IMR-90 (cell line): ENCODE measurements around the gene PDE8B. TPM values are rescaled to one million over a fixed set of nuclear protein-coding genes. Genes with fewer than 3 reads are reported as not detected.

ENCODE experiments used
- ATAC-seq: fragments of 200-7000 bp; cut with Tn5 transposase; 2 replicates; pipeline ENCODE4 v1.9.1; 2020; ENCODE audit warnings: low read depth, mild to moderate bottlenecking, moderate library complexity
- BruUV-seq: library from RNA; stranded (reverse); fragments of 400-500 nt; replicated peaks from 2 replicates; lab custom pipeline; 2021; lab: Mats Ljungman, UMichigan
- CTCF ChIA-PET: fragments of 300-600 bp; formaldehyde crosslinking; extraction: SDS; loops from one replicate; lab custom pipeline; 2021; ENCODE audit warnings: antibody characterized with exemption; lab: Yijun Ruan, JAX
- POLR2A ChIA-PET: fragments of 300-600 bp; sonication (Branson Sonifier 250); formaldehyde crosslinking; loops from one replicate; lab custom pipeline; 2022; ENCODE audit warnings: antibody characterized with exemption; ENCODE audit not compliant: unreplicated experiment; lab: Charles Lee
- DNase-seq: peaks from one replicate; pipeline ENCODE4 v3.0.0; 2013
- H2AFZ ChIP-seq: replicated peaks from 2 replicates; pipeline ENCODE3; 2013; ENCODE audit warnings: low read length, mild to moderate bottlenecking; ENCODE audit not compliant: poor library complexity
- H2AK5ac ChIP-seq: 2 replicates; pipeline ENCODE4 v1.6.1; 2013; ENCODE audit warnings: low read depth, low read length, inconsistent platforms
- H2AK9ac ChIP-seq: replicated peaks from 2 replicates; pipeline ENCODE3; 2013; ENCODE audit warnings: mild to moderate bottlenecking, low read depth, low read length, moderate library complexity; ENCODE audit not compliant: poor library complexity
- H2BK120ac ChIP-seq: 2 replicates; pipeline ENCODE4 v1.6.1; 2013; ENCODE audit warnings: low read depth, low read length, inconsistent platforms
- H2BK15ac ChIP-seq: 3 replicates; pipeline ENCODE4 v1.6.1; 2013; ENCODE audit warnings: low read depth, low read length, inconsistent platforms
- H2BK20ac ChIP-seq: 2 replicates; pipeline ENCODE4 v1.6.1; 2013; ENCODE audit warnings: low read depth, mild to moderate bottlenecking, inconsistent platforms, low read length, moderate library complexity
- H2BK5ac ChIP-seq: 2 replicates; pipeline ENCODE4 v1.6.1; 2013; ENCODE audit warnings: mild to moderate bottlenecking, low read depth, low read length, inconsistent platforms; ENCODE audit not compliant: poor library complexity, severe bottlenecking
- H3K14ac ChIP-seq: replicated peaks from 2 replicates; pipeline ENCODE4 v1.6.1; 2013; ENCODE audit warnings: low read depth, low read length, inconsistent platforms
- H3K18ac ChIP-seq: 2 replicates; pipeline ENCODE4 v1.6.1; 2013; ENCODE audit warnings: low read depth, low read length, control low read depth
- H3K23ac ChIP-seq: 2 replicates; pipeline ENCODE4 v1.6.1; 2013; ENCODE audit warnings: low read depth, low read length, inconsistent platforms
- H3K27ac ChIP-seq: 2 replicates; pipeline ENCODE4 v1.5.1; 2013; ENCODE audit warnings: mild to moderate bottlenecking, control low read depth, low read length; ENCODE audit not compliant: insufficient read depth
- H3K27me3 ChIP-seq: 2 replicates; pipeline ENCODE4 v1.6.1; 2013; ENCODE audit warnings: low read length; ENCODE audit not compliant: control insufficient read depth, insufficient read depth
- H3K36me3 ChIP-seq: 2 replicates; pipeline ENCODE4 v1.6.1; 2013; ENCODE audit warnings: low read length, mixed read lengths; ENCODE audit not compliant: control insufficient read depth, insufficient read depth
- H3K4ac ChIP-seq: 2 replicates; pipeline ENCODE4 v1.6.1; 2013; ENCODE audit warnings: low read depth, low read length, inconsistent platforms
- H3K4me1 ChIP-seq: 2 replicates; pipeline ENCODE4 v1.6.1; 2013; ENCODE audit warnings: low read length, mixed read lengths; ENCODE audit not compliant: control insufficient read depth, insufficient read depth
- H3K4me2 ChIP-seq: 2 replicates; pipeline ENCODE4 v1.6.1; 2013; ENCODE audit warnings: low read depth, mild to moderate bottlenecking, control low read depth, low read length, moderate library complexity
- H3K4me3 ChIP-seq: 2 replicates; pipeline ENCODE4 v1.5.1; 2013; ENCODE audit warnings: low read depth, mild to moderate bottlenecking, control low read depth, low read length, moderate library complexity; ENCODE audit not compliant: insufficient read depth
- H3K56ac ChIP-seq: 2 replicates; pipeline ENCODE4 v1.6.1; 2013; ENCODE audit warnings: low read length, inconsistent platforms; ENCODE audit not compliant: insufficient read depth; ENCODE audit errors: extremely low read depth
- H3K79me1 ChIP-seq, 2 experiments: 2 replicates each; pipeline ENCODE4 v1.6.1; 2013; ENCODE audit warnings: low read length in 2 of 2, inconsistent platforms in 1 of 2, low read depth in 1 of 2
- H3K9ac ChIP-seq: 2 replicates; pipeline ENCODE4 v1.6.1; 2013; ENCODE audit warnings: low read depth, low read length, control low read depth
- H3K9me1 ChIP-seq: 2 replicates; pipeline ENCODE4 v1.6.1; 2013; ENCODE audit warnings: low read length, inconsistent platforms; ENCODE audit not compliant: insufficient read depth
- H3K9me3 ChIP-seq: 2 replicates; pipeline ENCODE4 v1.6.1; 2013; ENCODE audit warnings: low read length; ENCODE audit not compliant: control insufficient read depth, insufficient read depth
- H4K20me1 ChIP-seq: 2 replicates; pipeline ENCODE4 v1.6.1; 2013; ENCODE audit warnings: low read length, inconsistent platforms; ENCODE audit not compliant: insufficient read depth
- H4K5ac ChIP-seq: 2 replicates; pipeline ENCODE4 v1.6.1; 2013; ENCODE audit warnings: mild to moderate bottlenecking, low read depth, low read length, control low read depth
- H4K8ac ChIP-seq, 2 experiments: 2 replicates each; pipeline ENCODE4 v1.6.1; 2013; ENCODE audit warnings: low read depth in 2 of 2, low read length in 2 of 2, control low read depth in 1 of 2, inconsistent platforms in 1 of 2
- H4K91ac ChIP-seq: 2 replicates; pipeline ENCODE4 v1.6.1; 2013; ENCODE audit warnings: low read depth, low read length, inconsistent platforms; ENCODE audit not compliant: insufficient read depth
- BHLHE40 ChIP-seq: fragments of 150-350 bp; IDR thresholded peaks from 2 replicates; pipeline ENCODE4 v1.6.1; 2016; ENCODE audit warnings: mild to moderate bottlenecking, low read depth, low read length
- CEBPB ChIP-seq: IDR thresholded peaks from 2 replicates; pipeline ENCODE4 v1.6.1; 2012; ENCODE audit warnings: low read depth, low read length, improper control_type of control experiment
- FOS ChIP-seq: fragments of 150-350 bp; IDR thresholded peaks from 2 replicates; pipeline ENCODE4 v1.6.1; 2016; ENCODE audit warnings: low read depth, low read length
- MAZ ChIP-seq: IDR thresholded peaks from 2 replicates; pipeline ENCODE4 v1.6.1; 2012; ENCODE audit warnings: low read depth, mild to moderate bottlenecking, low read length, improper control_type of control experiment, moderate library complexity, borderline replicate concordance
- NFE2L2 ChIP-seq: fragments of 150-350 bp; IDR thresholded peaks from 2 replicates; pipeline ENCODE4 v1.6.1; 2016; ENCODE audit warnings: low read depth, mild to moderate bottlenecking, low read length
- RAD21 ChIP-seq: IDR thresholded peaks from 2 replicates; pipeline ENCODE4 v1.6.1; 2012; ENCODE audit warnings: low read length, improper control_type of control experiment
- RCOR1 ChIP-seq: IDR thresholded peaks from 2 replicates; pipeline ENCODE4 v1.6.1; 2012; ENCODE audit warnings: mild to moderate bottlenecking, low read length, improper control_type of control experiment; ENCODE audit not compliant: insufficient replicate concordance
- SMC3 ChIP-seq: fragments of 150-350 bp; IDR thresholded peaks from 2 replicates; pipeline ENCODE4 v1.6.1; 2016; ENCODE audit warnings: low read depth, mild to moderate bottlenecking, antibody characterized with exemption, low read length, moderate library complexity
- WGBS, 2 experiments: methylation state at CpG; one replicate each; pipeline versions ENCODE4 v1.1.5 to v1.1.7; 2013; ENCODE audit warnings: missing lambda C conversion rate in 2 of 2; ENCODE audit not compliant: insufficient read length in 1 of 2; ENCODE audit errors: extremely low coverage in 2 of 2; 5-methylcytosine and 5-hydroxymethylcytosine counted together
- dilution Hi-C: fragments of 300-500 bp; cut with HindIII; formaldehyde crosslinking; loops from one replicate; pipeline ENCODE4 v1.14.3; 2018; ENCODE audit warnings: low sequenced_read_pairs; ENCODE audit not compliant: unreplicated experiment
- in situ Hi-C: fragments of 300-500 bp; cut with MboI; formaldehyde crosslinking; loops from 3 replicates; pipeline ENCODE4 v1.14.3; 2019; ENCODE audit warnings: low sequenced_read_pairs, inconsistent platforms, mixed read lengths
- intact Hi-C: fragments of 100-400 bp; cut with micrococcal nuclease; formaldehyde crosslinking; loops from 2 replicates; pipeline ENCODE4 v1.10.0; 2022
- polyA plus RNA-seq, 3 experiments: library from polyadenylated mRNA; depleted of rRNA; stranded (reverse); fragments of >200 nt; gene quantifications; 2 replicates each; pipeline ENCODE4 v1.2.3, GENCODE V29; 2012; ENCODE audit warnings: low replicate concordance in 1 of 3
- total RNA-seq: library from RNA; depleted of rRNA; stranded (reverse); fragments of >200 nt; gene quantifications from 2 replicates; pipeline ENCODE4 v1.2.3, GENCODE V29; 2012
- TF ChIP-seq, protein P1 (sequence below): fragments of 150-350 bp; IDR thresholded peaks from 2 replicates; pipeline ENCODE4 v1.6.1; 2016; ENCODE audit warnings: low read depth, mild to moderate bottlenecking, low read length, moderate library complexity, borderline replicate concordance

The PDE8B gene
- total and polyA plus RNA-seq, 2 of the 4 experiments (the other 2 are of a cell fraction), result under 0.01 to 0.03 TPM

DNA sequence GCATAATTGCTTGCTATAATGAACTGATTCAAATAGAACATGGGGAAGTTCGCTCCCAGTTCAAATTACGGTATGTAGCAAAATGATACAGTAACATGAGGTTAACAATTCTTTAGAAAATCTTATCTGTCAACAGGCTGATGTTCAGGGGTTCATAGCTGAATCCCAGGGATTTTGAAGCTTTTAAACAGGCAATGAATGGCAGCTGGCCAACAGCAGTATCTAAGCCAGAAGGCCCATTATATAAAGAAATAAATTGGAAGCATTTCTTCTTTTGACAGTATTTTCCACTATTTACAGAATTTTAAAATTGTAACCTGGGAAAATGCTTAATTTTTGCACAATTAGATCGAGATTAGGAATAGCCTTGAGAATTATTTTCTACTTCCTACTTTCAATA, 126.8 kb downstream of the PDE8B start:
- H3K23ac ChIP-seq, result no peak overlapping the region
- dilution Hi-C loops (no loop called here), intact Hi-C loops (no loop called here), in situ Hi-C loops (no loop called here)
- no peak overlapping the region for H3K27ac ChIP-seq
- H3K18ac ChIP-seq, result no peak overlapping the region
- H4K8ac ChIP-seq, result no peak overlapping the region
- no peak overlapping the region for H2BK15ac ChIP-seq
- H2AK9ac ChIP-seq, result no peak overlapping the region
- H2AK5ac ChIP-seq, result no peak overlapping the region
- peaks cover 2% of the 10 kb centered on the region for H3K4me1 ChIP-seq
- no peak for DNase-seq
- TF ChIP-seq SMC3, result no peak
- no peak for TF ChIP-seq MAZ
- no peak for TF ChIP-seq BHLHE40
- TF ChIP-seq FOS, result no peak
- no peak for TF ChIP-seq RAD21
- TF ChIP-seq CEBPB, result no peak
- no peak for TF ChIP-seq RCOR1
- TF ChIP-seq NFE2L2, result no peak
- TF ChIP-seq, protein P1, sequence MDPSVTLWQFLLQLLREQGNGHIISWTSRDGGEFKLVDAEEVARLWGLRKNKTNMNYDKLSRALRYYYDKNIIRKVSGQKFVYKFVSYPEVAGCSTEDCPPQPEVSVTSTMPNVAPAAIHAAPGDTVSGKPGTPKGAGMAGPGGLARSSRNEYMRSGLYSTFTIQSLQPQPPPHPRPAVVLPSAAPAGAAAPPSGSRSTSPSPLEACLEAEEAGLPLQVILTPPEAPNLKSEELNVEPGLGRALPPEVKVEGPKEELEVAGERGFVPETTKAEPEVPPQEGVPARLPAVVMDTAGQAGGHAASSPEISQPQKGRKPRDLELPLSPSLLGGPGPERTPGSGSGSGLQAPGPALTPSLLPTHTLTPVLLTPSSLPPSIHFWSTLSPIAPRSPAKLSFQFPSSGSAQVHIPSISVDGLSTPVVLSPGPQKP, result no peak
- H3K36me3 ChIP-seq, result no peaks in the 10 kb centered on the region
- no peak overlapping the region for H3K9ac ChIP-seq
- no peak overlapping the region for H2BK20ac ChIP-seq
- no peak for ATAC-seq
- WGBS, 2 experiments, result no CpG with 5 or more reads among the region's 3 CpGs
- no peaks in the 10 kb centered on the region for H3K79me1 ChIP-seq
- no peak overlapping the region for H2BK120ac ChIP-seq
- no TSS peak for BruUV-seq
- H3K4ac ChIP-seq, result no peak overlapping the region
- no peaks in the 10 kb centered on the region for H3K9me3 ChIP-seq
- ChIA-PET POLR2A (no interaction called here), CTCF (no interaction called here)
- no peak overlapping the region for H2BK5ac ChIP-seq
- no peak overlapping the region for H3K14ac ChIP-seq
- no peaks in the 10 kb centered on the region for H4K20me1 ChIP-seq
- no peak overlapping the region for H4K5ac ChIP-seq
- H2AFZ ChIP-seq, result no peak overlapping the region
- no peak overlapping the region for H3K56ac ChIP-seq
- H4K91ac ChIP-seq, result no peak overlapping the region
- peaks cover 8% of the 10 kb centered on the region for H3K27me3 ChIP-seq
- no peak overlapping the region for H3K4me3 ChIP-seq
- H3K4me2 ChIP-seq, result no peak overlapping the region
- no peaks in the 10 kb centered on the region for H3K9me1 ChIP-seq
